HG03469 (cell line): ENCODE measurements around the gene OLFML2A.
"Not testable (repeated sequence)": the region's sequence is repeated elsewhere in the genome, so short reads cannot be mapped to it uniquely, and the experiment has no call there.

Source experiments
- ATAC-seq: cut with Tn5 transposase; IDR thresholded peaks from one replicate; pipeline ENCODE4 v1.9.1; 2021; ENCODE audit warnings: mild to moderate bottlenecking, moderate library complexity, moderate number of reproducible peaks; ENCODE audit not compliant: unreplicated experiment

The OLFML2A gene

GRCh38 chr9:124776954-124777648 lies at the start of gene OLFML2A:
OLFML2A (plus strand) TSS chr9:124777133; CDS start chr9:124777271, 138 bp downstream.
- ATAC-seq, result no peak

GRCh38 chr9:124730772-124731171 lies 46.2 kb upstream of the OLFML2A start:
- ATAC-seq, result no peak

DNA sequence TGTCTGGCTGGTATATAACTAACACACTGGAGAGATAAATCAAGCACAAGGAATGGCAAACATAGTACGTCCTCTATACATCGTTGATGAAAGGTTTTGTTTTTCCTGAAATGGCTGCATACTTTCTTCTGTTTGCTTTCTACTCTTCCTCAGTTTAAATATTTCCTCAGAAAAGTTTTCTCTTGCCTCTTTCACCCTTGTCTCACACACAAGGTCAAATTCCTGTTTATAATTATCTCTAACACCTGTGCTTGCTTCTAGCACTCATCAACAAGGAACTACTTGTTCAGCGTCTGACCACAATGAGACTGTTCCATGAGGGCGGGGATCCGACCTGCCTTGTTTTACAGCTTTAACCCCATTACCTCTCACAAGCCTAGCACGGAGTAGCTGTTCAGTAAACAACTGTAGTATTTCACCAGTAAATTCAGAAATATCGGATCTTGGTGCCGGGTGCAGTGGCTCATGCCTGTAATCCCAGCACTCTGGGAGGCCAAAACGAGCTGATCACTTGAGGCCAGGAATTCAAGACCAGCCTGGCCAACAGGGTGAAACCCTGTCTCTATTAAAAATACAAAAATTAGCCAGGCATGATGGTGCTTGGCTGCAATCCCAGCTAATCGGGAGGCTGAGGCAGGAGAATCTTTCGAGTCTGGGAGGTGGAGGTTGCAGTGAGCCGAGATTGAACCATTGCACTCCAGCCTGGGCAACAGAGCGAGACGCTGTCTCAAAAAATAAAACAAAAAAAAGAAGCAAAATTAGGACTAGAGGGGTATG lies 42.8 kb upstream of the OLFML2A start:
- no peak for ATAC-seq

DNA sequence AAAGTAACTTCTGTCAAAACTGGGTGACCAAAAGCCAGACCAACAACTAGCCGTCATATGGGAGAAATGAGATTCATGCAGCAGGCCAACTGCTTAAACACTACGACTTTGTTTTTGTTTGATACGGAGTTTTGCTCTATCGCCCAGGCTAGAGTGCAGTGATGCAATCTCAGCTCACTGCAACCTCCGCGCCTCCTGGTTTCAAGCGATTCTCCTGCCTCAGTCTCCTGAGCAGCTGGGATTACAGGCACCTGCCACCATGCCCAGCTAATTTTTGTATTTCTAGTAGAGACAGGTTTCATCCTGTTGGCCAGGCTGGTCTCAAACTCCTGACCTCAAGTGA lies 42.2 kb upstream of the OLFML2A start:
- not testable (repeated sequence) for ATAC-seq

GRCh38 chr9:124735121-124735520 lies 41.8 kb upstream of the OLFML2A start:
- no peak for ATAC-seq

DNA sequence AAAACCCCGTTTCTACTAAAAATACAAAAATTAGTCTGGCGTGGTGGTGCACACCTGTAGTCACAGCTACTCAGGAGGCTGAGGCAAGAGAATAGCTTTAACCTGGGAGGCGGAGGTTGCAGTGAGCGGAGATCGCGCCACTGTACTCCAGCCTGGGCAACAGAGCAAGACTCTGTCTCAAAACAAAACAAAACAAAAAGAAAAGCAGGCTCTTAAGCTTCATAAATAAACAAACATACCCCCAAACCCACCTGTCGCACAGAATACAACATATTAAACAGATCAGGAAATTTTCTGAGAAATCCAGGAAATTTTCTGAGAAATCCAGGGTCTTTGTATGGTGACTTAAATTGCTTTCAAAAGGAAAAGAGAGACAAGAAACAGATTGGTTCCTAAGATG lies 38.9 kb upstream of the OLFML2A start:
- ATAC-seq, result not testable (repeated sequence)

DNA sequence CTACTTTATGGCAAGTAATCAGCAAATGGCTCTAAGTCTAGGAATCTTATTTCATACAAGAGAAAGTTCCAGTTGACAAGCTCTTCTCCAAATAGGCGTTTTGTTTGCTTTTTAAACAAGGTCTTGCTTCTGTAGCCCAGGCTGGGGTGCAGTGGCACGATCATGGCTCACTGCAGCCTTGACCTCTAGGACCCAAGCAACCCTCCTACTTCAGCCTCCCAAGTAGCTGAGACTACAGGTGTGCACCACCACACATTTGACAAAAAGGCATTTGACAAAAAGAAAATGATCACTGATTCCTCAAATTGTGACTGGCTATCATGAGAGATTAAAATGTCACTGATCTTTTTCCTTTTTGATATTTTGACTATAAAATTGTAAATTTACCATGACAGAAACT lies 37.6 kb upstream of the OLFML2A start:
- ATAC-seq, result no peak

DNA sequence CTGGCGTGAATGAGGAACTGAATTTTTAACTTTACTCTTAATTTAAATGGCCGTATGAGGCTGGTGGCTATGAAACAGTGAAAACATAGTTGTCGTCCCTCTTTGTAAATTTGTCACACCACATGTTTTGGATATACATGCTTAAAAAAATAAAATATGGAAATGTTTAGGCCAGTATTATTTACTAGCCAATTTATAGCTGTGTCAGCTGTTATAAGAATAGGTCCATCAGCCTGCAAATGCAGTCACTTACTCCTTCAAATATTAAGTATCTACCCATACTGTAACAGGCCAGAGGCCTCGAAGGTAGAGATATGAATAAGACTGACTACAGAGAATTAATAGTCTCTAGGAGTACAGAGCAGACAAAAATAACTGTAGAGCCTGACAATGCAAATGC lies 35.8 kb upstream of the OLFML2A start:
- ATAC-seq, result no peak

DNA sequence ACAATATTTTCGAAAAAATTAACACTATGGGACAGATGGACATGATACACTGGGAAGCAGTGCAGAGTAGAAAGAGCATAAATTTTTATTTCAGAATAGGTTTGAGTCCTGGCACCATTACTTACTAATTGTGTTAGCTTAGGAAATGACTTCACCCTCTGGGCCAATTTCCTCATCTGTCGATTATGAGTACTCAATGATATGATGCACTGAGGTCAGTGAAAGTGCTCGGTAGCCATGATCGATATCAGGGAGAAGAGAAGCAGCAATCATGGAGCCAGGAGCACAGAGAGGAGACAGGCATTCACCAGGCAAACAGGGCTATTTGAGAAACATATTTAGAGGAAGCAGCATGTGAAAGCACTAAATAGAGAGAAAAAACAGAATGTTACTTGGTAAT lies 35.3 kb upstream of the OLFML2A start:
- ATAC-seq, result no peak

- no peak for ATAC-seq
These were observed 34.0 kb upstream of the OLFML2A start for GRCh38 chr9:124742940-124743339.

DNA sequence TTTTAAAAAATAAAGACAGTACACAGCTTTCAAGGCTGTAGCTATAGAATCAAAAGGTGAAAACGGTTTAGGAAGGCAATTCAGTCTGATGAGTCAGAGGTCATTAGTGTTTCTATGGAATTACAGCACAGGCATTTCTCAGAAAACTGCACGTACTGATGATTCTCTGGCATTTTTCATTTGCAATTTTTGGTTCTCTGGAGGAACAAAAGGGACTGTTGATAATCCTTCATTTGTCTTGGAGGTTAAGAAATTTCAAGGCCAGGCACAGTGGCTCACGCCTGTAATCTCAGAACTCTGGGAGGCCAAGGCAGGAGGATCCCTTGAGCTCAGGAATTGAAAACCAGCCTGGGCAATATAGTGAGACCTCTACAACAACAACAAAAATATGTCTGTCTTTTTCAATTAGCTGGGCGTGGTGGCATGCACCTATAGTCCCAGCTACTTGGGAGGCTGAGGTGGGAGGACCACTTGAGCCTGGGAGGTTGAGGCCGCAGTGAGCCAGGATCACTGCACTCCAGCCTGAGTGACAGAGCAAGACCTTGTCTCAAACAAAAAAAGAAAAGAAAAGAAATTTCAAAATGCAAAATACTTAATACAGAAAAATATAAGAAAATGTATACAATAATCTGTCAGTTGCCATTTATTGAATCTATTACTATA lies 33.1 kb upstream of the OLFML2A start:
- ATAC-seq, result no peak

- no peak for ATAC-seq
These were observed 29.9 kb upstream of the OLFML2A start for GRCh38 chr9:124747065-124747464.

DNA sequence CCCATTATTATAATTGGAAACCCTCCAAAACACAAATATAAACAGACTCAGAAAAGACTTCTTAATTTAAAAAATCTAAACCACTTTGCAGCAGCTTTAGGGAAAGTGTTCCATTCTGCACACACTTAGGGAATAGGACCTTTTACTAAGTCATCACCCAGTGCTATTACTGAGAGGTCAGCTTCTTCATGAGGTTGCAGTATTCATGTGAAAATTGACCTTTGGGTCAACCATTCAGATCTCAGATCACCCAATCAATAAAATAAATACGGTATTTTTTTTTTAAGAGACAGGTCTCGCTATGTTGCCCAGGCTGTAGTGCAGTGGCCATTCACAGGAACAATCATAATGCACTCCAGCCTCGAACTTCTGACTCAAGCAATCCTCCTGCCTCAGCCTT lies 27.6 kb upstream of the OLFML2A start:
- ATAC-seq, result no peak

DNA sequence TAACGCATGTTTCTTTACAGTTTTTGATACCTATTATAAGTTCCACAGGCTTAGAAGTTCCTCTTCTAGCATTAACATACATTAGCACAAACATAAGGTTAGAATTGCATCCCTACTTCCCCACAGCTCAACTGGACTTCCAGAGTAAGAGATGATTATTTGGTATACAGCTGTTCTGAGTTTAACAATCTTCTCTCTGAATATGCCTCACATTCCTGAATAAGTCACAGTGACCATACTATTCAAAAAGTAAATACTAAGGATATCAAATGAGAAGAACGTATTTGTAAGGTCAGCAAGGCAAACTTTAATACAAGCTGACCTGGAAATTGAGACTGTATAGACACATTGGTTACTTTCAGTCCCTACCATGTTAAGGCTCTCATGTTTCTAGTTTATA lies 27.2 kb upstream of the OLFML2A start:
- no peak for ATAC-seq

GRCh38 chr9:124752967-124753366 lies 24.0 kb upstream of the OLFML2A start:
- ATAC-seq, result no peak

DNA sequence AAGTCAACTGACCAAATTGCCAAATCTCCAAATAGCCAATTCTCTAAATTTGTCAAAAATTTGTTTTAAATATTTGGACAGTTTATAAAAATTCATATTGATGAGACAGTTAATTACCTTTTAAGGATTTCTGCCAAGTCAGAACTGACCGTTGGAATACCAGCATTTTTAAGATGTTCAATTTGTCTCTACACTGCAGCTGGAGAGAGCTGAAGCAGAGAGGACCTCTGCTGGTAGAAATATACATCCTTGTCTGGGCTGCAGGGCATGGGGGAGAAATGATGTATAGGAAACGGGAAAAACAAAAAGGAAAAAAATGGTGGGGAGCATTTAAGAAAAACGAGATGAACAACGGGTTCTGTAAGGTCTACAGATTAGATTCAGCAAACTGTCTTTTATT lies 22.6 kb upstream of the OLFML2A start:
- ATAC-seq, result no peak

- ATAC-seq, result no peak
These were observed 21.9 kb upstream of the OLFML2A start for GRCh38 chr9:124755061-124755460.

DNA sequence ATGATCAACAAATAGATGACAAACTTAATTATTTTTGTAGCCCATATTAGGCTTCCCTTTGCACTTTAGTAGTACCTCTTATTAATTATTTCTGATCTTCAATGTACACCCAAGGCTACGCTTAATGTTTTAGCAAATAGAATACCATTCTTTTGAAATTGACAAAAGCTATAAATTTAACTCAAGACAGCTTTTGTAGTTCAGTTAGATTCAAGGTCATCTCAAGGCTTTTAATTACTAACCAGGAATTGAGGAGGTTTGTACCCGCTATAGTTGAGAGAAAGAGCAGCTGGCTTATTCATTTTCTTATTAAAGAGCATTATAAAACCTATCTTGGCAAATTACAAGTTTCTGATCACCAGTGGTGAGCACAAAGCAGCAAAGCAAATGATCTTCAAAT lies 20.9 kb upstream of the OLFML2A start:
- ATAC-seq, result no peak

DNA sequence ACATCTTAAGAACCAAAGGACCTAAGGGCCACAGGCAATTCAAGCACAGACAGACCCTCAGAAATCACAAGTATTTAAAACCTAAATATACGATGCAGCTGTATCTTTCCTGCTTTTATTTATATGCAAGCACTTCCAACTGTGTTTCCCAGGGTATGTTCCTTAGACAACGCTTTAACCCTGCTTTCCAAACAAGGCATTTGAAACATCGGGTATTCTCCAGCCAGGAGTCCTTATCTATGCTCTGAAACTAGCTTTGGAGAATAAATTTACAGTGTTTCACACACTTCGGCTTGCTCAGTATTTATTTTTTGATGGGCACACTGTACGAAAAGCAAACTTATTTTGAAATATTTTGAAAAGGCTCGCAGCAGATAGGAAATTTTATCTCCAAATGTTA lies 19.3 kb upstream of the OLFML2A start:
- ATAC-seq, result no peak

DNA sequence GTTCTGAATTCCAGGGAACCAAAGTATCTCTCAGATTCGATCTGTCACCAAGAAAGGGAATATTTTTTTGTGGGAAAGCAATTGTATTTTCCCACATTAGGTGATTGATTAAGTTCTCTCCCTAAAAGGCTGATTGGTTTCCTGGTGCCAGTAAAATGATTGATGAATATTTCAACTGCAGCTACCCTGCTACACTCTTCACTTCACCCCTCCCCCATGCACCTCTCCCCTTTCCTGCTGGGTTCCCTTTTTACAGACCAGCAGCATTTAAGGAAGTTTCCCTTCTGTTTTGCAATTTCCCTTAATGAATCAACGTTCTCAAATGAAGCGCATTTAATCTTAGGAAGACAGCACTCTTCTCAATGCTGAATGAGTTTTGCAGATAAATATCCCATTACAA lies 18.9 kb upstream of the OLFML2A start:
- ATAC-seq, result no peak

DNA sequence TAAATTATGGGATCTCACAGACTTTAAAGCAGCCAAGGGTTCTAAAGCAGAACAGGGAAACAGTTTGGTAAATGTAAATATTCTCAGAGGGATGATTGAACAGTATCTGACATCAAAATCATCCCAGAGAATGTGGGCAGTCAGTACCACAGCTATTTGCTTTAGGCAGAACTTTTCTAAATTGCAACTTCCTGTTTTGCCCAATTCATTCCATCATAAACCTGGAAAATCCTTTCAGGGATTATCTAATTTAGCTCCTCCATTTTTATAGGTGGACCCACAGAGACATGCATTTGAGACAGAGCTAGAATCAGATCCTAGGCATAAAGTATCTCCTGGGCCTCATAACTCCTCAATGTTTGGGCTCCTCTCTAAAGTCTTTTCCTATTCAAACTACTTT lies 18.2 kb upstream of the OLFML2A start:
- ATAC-seq, result no peak

DNA sequence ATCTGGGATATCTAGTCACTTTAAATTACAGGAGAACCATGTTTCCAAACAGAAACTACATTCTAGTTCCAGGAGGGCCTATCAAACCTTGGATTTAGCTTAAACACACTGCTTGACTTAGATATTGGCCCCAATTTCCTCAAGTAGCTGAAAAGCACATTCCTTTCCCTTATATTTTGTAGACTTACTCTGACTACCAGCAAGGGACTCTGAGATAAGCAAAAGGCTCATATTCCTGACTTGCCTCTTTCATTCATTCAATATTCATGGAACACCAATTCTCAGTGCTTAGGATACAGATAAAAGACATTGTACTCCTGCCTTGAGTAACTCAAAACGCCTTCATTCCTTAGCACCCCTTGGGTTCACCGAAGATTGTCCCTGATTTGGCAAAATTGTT lies 17.6 kb upstream of the OLFML2A start:
- ATAC-seq, result no peak
